Dermis blood vessel endothelial cell (primary cell): ENCODE results near the gene RYR1. TPM values are rescaled to one million over a fixed set of nuclear protein-coding genes. Genes with fewer than 3 reads are reported as not detected.
A peak's percentile ranks its signal among the peaks of the same experiment; 100 is the strongest.
"Not testable (repeated sequence)": the region's sequence is repeated elsewhere in the genome, so short reads cannot be mapped to it uniquely, and the experiment has no call there.

Source experiments
- DNase-seq: peaks from one replicate; pipeline ENCODE4 v3.0.0; 2010
- total RNA-seq: library from RNA; depleted of rRNA; stranded (reverse); fragments of >200 nt; gene quantifications from 2 replicates; pipeline ENCODE4 v1.2.3, GENCODE V29; 2014

RYR1 gene
- total RNA-seq, 1 donor from 2014 or later, result under 0.01 TPM

DNA sequence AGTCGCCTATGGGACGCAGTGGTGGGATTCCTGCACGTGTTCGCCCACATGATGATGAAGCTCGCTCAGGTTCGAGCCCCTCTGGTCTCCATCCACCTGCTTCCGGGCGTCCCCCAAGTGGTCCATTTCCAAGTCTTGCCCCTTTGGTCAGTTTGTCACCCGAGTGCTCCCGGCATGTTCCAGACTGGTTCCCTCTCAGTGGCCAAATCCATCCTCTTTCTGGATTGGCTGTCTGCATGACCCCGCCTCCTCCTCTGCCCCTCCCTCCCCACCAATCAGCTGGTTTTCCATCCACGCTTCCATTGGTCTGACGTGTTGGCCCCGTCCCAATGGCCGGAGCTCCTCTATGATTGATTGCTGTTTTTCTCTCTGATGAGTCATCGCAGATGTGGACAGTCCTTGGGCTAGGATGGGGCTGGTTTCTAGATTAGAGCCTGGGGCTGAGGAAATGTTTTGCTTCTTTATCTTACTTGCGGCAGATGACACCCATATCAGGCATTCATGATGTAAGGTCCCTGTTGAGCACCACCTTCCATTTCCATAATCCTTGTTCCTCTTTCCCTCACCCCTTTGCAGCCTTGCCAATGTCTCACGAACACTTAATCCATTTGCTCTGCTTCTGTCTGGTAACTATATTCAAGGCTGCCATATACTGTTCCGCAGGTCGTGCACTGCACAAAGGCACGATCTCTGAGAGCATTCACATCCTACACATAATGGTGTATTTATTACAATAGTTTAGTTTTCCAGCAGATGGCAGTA, 110.5 kb downstream of the RYR1 start:
- peak; percentile 82 for DNase-seq

DNA sequence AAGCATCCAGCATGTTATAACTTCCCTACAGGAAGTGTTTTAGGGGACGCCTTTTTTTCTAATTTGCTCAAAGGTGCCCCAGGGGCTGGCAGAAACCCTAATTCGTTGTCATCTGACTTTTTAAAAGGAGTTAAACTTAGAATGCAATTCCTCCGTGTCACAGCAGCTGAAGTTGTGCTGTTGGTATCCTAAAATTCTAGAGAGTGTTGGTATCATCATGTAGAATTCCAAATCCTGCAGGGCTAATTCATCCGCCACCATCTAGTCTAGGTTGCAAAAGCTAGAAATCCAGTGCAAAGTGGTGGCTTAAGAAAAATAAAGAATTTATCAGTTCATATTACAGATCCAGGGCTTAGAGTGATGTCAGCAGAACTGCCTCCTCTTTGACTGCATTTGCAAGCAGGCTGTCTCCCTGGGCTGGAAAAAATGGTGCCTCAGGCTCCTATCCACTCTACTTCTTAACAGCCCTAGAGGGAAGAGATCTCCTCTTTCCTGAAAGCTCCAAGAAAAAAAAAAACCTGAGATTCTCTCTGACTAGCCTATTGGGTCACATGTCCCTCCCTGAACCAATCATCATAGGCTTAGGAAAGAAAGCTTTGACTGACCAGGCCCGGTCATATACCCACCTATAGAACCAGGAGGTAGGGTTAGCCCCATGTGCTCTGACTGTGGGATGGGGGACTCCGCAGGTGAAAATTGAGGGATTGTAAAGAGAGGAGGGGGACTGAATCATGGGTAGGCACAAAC, 111.3 kb downstream of the RYR1 start:
- DNase-seq, result no peak

DNA sequence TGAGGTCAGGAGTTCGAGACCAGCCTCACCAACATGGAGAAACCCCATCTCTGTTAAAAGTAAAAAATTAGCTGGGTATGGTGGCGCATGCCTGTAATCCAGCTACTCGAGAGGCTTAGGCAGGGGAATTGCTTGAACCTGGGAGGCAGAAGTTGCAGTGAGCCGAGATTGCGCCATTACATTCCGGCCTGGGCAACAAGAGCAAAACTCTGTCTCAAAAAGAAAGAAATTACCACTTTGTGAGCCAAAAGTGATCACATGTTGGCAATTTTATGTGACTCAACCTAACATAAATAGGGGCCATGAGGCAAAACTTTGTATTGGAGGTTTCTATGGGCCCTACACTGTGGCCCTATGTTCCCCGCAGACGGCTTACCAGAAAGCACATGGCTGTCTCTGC, 112.1 kb downstream of the RYR1 start:
- no peak for DNase-seq

DNA sequence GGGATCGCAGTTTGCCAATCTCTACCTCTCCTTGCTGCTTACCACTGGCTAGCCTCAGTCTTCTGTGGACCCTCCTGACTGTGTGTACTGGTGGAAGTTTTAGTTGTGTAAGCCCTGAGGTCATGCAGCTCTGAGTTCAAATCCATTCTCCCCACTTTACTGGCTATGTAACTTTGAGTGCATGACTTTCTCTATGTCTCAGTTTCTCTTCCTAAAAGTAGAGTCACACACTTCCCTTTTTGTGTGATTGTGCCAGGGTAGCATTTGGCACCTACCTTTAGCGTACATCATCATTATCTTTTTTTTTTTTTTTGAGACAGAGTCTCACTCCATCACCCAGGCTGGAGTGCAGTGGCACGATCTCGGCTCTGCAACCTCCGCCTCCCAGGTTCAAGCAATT, 113.9 kb downstream of the RYR1 start:
- DNase-seq, result no peak

DNA sequence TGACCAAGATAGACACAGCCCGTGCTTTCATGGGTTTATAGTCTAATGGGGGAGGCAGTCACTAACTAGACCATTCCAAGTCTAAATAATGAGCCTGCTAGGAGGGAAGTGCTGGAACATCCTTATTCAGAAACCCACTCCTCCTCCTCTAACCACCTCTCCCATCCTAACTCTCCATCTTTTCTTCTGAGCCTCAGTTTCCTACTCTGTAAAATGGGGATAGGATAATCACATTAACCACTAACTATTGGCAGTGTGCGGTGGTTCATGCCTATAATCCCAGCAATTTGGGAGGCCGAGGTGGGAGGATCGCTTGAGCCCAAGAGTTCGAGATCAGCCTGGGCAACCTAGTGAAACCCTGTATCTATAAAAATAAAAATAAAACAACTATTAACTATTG, 115.6 kb downstream of the RYR1 start:
- no peak for DNase-seq

DNA sequence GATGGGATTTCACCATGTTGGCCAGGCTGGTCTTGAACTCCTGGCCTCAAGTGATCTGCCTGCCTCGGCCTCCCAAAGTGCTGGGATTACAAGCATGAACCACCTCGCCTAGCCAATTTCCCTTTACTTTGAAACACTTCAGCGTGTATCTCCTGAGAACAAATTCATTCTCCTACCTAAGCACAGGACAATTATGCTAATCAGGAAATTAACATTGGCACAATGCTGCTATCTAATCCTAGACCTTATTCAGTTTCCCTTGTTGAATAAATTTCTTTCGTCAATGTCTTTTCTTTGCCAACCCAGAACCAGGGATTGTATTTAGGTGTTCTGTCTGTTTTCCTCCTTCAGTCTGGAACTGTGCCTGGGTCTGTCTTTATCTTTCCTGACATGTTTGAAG, 116.5 kb downstream of the RYR1 start:
- no peak for DNase-seq

DNA sequence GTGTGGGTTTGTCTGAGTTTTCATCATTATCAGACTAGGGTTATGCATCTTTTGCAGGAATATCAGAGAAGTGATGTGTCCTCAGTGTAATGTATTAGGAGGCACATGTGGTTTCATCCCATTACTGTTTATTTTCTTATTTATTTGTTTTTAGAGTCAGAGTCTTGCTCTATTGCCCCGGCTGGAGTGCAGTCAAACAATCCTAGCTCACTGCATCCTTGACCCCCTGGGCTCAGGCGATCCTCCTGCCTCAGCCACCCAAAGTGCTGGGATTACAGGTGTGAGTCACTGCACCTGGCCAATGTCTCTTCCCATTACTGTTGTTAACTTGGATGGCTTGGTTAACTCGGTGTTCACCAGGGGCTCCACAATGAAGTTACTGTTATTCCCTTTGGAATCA, 116.9 kb downstream of the RYR1 start:
- DNase-seq, result no peak

DNA sequence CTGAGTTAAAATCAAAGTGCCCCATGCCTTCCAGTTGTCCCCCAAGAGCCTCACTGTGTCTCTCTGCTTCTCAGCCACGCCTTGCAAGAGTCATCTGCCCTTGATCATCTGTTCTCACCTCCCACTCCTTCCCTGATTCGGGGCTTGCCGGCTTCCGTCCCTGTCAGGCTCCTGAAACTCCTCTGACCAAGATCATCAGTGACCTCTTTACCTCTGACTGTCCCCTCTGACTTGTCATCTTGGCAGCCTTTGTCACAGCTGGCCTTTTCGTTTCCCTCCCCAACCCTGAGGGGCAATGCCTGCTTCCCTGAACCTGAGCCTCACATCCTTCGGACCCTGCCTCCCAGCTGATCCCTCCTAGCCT, 117.9 kb downstream of the RYR1 start:
- DNase-seq, result no peak

DNA sequence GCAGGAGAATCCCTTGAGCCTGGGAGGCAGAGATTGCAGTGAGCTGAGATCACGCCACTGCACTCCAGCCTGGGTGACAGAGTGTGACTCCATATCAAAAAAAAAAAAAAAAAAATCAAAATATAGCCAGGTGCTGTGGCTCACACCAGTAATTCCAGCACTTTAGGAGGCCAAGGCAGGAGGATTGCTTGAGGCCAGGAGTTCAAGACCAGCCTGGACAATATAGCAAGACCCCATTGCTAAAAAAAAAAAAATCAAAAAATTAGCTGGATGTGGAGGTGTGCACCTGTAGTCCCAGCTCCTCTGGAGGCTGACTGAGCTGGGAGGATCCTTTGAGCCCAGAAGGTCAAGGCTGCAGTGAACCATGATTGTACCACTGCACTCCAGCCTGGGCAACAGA, 119.7 kb downstream of the RYR1 start:
- not testable (repeated sequence) for DNase-seq

DNA sequence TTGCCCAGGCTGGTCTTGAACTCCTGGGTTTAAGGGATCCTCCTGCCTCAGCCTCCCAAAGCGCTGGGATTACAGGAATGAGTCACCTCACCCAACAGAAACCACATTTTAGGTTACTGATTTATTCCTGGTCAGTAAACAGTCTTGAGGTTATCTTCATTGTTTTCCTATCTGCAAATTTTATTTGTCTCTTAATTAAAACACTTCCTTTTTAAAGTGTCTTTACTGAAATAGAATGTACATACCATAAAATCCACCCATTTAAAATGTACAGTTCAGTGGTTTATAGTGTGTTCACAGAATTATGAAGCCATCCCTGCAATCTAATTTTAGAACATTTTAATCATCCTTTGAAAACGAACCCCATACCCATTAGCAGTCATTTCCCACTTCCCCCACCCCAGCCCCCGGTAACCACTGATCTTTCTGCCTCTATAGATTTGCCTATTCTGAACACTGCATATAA, 121.2 kb downstream of the RYR1 start:
- DNase-seq, result no peak

DNA sequence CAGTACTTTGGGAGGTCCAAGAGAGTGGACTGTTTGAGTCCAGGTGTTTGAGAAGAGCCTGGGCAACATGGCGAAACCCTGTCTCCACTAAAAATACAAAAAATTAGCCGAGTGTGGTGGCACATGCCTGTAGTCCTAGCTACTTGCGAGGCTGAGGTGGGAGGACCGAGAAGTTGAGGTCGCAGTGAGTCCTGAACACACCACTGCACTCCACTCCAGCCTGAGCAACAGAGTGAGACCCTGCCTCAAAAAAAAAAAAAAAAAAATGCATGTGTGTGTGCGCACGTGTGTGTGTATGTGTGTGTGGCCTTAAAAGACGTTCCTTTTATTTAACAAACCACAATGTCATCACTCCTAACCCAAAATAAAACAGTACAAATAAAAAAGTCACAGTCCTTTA, 121.7 kb downstream of the RYR1 start:
- DNase-seq, result no peak

DNA sequence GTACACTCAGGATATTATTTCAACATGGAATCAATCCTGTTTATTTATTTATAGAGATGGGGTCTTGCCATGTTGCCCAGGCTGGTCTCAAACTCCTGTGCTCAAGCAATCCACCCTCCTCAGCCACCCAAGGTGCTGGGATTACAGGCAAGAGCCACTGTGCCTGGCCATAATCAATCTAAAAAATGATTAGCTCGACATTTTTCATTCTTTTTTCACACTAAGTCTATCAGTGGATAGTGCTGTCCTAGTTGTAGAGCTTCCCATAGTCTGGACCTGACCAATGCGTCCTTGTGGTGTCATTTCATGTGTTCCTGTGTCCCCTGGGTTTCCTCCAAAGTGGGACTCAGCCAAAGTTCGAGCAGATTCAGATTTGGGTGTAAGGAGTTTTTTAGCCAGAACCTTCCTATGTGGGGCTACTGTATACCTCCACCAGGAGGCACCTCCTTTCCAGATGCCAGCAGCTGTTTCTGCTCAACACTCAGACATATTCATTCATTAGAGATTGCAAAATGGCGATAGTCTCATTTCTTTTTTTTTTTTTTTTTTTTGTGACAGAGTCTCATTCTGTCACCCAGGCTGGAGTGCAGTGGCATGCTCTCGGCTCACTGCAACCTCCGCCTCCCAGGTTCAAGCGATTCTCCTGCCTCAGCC, 123.2 kb downstream of the RYR1 start:
- no peak for DNase-seq

DNA sequence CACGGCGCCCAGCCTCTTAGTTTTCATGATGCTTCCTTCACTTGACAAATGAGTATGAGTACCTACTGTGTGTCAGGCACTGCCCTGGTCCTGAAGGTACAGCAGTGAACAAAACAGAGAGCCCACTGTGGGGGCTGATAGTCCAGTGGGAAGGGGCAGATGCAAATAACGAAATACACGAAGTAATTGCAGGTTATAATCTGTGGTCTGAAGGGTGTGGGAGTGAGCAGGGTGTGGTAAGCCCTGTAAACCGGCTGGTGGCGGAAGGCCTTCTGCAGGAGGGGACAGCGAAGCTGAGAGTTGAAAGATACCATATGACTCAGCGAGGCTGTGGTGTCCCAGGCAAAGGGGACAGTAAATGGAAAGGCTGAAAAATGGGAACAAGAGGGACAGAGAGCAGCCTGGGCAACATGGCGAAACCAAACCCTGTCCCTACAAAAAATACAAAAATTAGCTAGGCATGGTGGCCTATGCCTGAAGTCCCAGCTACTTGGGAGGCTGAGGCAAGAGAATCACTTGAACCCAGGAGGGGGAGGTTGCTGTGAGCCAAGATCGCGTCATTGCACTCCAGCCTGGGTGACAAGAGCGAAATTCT, 123.8 kb downstream of the RYR1 start:
- DNase-seq, result no peak

DNA sequence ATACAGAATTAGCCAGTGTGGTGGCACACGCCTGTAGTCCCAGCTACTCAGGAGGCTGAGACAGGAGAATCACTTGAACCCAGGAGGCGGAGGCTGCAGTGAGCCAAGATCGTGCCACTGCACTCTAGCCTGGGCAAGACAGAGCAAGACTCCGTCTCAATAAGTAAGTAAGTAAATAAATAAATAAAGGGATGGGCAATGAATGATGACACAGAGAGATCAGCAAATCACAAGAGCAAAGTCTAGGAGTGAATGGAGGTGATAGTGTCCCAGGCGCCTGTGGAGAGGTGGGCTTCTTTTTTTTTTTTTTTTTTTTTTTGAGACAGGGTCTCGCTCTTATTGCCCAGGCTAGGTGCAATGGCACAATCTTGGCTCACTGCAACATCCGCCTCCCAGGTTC, 125.4 kb downstream of the RYR1 start:
- not testable (repeated sequence) for DNase-seq

DNA sequence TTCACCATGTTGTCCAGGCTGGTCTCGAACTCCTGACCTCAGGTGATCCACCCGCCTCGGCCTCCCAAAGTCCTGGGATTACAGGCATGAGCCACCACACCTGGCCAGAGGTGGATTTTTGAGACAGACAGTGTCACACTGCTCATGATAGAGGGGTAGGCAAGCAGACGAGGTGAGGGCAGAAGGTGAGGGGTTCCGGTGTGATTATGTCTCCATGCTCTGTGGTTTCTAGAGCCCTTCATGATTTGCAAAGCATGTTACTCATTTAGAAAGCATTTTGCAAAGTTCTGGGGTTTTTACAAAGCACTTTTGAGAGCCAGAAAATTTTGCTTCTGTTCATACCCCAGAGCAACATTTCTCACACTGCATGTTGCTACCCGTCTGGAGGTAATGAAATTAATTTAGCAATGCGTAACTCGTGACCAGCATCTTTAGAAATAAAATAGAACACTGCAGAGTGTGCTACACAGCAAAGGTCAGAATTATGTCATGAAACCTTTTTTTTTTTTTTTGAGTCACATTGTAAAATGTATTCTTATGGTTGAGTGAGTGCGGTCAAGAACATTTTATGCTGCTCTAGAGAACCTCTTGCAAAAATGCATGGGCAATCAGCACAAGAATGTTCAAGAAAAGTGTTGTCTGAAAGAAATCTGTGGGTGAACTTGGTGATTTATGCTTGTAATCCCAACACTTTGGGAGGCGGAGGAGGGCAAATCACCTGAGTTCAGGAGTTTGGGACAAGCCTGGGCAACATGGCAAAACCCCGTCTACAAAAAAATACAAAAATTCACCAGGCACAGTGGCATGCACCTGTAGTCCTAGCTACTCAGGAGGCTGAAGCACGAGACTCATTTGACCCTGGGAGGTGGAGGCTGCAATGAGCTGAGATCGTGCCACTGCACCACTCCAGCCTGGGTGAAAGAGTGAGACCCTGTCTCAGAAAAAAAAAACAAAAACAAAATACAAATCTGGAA, 126.2 kb downstream of the RYR1 start:
- DNase-seq, result no peak

DNA sequence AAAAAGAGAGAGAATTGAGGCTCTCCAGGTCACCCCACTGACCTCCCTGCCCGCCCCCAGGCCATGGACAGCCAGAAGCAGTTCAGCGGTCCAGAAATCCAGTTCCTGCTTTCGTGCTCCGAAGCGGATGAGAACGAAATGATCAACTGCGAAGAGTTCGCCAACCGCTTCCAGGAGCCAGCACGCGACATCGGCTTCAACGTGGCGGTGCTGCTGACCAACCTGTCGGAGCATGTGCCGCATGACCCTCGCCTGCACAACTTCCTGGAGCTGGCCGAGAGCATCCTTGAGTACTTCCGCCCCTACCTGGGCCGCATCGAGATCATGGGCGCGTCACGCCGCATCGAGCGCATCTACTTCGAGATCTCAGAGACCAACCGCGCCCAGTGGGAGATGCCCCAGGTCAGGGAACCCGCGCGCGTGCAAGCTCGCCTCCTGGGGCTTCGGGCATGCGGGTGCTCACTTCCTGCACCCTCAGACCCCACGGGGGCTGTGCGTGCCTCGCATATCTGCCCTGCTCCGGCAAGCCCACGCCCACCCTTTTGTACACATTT, 127.6 kb downstream of the RYR1 start:
- no peak for DNase-seq

DNA sequence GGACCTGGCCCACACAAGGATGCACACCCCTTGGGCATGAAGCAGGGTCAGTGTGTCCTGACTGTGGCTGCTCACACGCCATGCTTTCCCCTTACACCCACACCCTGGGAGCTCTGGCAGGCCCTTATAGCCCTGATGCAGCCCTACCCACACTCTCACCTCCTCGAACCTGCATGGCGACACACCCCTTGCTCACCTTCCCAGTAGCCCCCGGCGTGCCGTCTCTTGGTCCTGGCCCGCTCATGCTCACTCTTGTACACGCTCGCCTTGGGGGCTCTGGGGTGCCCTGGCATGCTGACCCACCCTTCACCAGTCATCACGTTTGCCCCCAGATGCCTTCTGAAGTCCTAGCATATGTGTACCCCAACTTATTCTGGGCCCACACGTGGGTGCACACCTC, 128.2 kb downstream of the RYR1 start:
- no peak for DNase-seq

DNA sequence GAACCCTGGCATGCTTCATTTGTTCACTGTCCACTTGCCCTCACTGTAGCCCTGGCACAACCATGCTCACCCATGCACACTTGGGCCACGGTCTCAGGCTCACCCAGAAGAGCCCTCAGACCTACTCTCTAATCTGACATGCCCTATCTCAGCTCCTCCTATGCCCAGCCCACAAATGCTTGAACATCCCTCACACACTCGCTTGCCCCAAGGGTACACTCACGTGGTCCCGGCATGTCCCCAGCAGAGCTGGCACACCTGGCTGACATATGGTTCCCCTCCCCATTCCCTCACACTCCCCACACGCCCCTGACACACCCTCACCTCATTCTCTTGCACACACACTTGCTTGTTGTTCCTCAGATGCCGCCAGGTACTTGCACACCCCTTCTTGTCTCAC, 128.6 kb downstream of the RYR1 start:
- no peak for DNase-seq

DNA sequence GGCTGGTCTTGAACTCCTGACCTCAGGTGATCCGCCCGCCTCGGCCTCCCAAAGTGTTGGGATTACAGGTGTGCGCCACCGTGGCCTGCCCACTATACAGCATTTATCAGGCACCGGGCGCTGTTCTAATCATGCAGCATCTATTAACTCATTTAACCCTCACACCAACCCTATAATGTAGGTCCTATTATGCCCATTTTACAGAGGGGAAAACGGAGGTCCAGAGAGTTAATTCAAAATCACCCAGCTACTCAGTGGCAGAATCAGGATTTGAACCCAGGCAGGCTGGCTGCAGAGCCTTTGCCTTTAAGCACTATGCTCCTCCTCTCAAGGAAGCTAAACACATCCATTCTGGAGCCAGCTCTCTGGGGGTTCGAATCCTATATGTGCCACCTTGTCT, 130.0 kb downstream of the RYR1 start:
- DNase-seq, result no peak

DNA sequence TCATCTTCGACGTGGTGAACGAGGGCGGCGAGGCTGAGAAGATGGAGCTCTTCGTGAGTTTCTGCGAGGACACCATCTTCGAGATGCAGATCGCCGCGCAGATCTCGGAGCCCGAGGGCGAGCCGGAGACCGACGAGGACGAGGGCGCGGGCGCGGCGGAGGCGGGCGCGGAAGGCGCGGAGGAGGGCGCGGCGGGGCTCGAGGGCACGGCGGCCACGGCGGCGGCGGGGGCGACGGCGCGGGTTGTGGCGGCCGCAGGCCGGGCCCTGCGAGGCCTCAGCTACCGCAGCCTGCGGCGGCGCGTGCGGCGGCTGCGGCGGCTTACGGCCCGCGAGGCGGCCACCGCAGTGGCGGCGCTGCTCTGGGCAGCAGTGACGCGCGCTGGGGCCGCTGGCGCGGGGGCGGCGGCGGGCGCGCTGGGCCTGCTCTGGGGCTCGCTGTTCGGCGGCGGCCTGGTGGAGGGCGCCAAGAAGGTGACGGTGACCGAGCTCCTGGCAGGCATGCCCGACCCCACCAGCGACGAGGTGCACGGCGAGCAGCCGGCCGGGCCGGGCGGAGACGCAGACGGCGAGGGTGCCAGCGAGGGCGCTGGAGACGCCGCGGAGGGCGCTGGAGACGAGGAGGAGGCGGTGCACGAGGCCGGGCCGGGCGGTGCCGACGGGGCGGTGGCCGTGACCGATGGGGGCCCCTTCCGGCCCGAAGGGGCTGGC, 131.6 kb downstream of the RYR1 start:
- DNase-seq, result no peak

DNA sequence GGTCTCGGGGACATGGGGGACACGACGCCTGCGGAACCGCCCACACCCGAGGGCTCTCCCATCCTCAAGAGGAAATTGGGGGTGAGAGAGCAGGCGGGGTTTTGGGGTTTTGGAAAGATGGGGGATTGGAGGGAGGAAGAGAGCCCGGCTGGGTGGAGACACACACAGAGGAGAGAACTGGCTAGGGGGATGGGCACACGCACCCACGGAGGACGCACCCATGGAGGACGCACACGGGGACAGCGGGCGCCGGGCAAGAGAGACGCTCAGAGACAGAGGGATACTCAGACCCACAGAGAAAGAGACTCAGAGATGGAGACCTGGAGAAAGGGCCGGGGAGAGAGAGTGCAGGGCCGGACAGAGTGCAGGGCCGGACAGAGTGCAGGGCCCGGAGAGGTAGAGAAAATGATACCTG, 132.2 kb downstream of the RYR1 start:
- DNase-seq, result no peak
